Left ventricle myocardium inferior (tissue), 1 donor: ENCODE measurements around the gene DNAI2. TPM values are rescaled to one million over a fixed set of nuclear protein-coding genes. Genes with fewer than 3 reads are reported as not detected.

Source experiments
- DNase-seq: peaks from one replicate; pipeline ENCODE4 v3.0.0-alpha.2; 2020
- H3K27ac ChIP-seq: fragments of 200-600 bp; replicated peaks from 2 replicates; pipeline ENCODE4 v1.8.0; 2021
- H3K27me3 ChIP-seq: fragments of 200-600 bp; 2 replicates; pipeline ENCODE4 v1.8.0; 2021; ENCODE audit warnings: low read depth
- H3K36me3 ChIP-seq: fragments of 200-600 bp; 2 replicates; pipeline ENCODE4 v1.8.0; 2021
- H3K4me1 ChIP-seq: fragments of 200-600 bp; 2 replicates; pipeline ENCODE4 v1.8.0; 2021
- H3K4me3 ChIP-seq: fragments of 200-600 bp; 2 replicates; pipeline ENCODE4 v1.8.0; 2021; ENCODE audit warnings: mild to moderate bottlenecking, moderate library complexity
- H3K9me3 ChIP-seq: fragments of 200-600 bp; replicated peaks from 2 replicates; pipeline ENCODE4 v1.8.0; 2021
- CTCF ChIP-seq: fragments of 200-600 bp; IDR thresholded peaks from 2 replicates; pipeline ENCODE4 v1.8.0; 2021; ENCODE audit warnings: antibody characterized with exemption, mild to moderate bottlenecking, borderline replicate concordance
- intact Hi-C: fragments of 100-400 bp; cut with micrococcal nuclease; formaldehyde crosslinking; loops from one replicate; pipeline ENCODE4 v1.11.0; 2022
- total RNA-seq: library from RNA; stranded (reverse); fragmentation: NEBNext Ultra II Directional; extraction: Animal tissue kit (Norgen Biotek cat#: 25700); gene quantifications from one replicate; pipeline ENCODE4 v1.2.1, GENCODE V29; 2021
- donor health status: DM: no; HTN: yes; CAD: no; lungs with severe emphysema.

Gene DNAI2
- total RNA-seq, 1 donor from 2014 or later = not detected

GRCh38 chr17:74357466-74357809, 83.4 kb downstream of the DNAI2 start:
- Histone ChIP-seq H3K36me3 (no peaks in the 10 kb centered on the region), H3K27ac (no peak overlapping the region), H3K4me1 (peaks cover 16% of the 10 kb centered on the region), H3K4me3 (peak overlapping the region; percentile 57), H3K27me3 (peaks cover 100% of the 10 kb centered on the region), H3K9me3 (no peaks in the 10 kb centered on the region)
- DNase-seq = no peak
- intact Hi-C loops = loop anchor here (10.0 kb wide), 1 partner anchor 53 kb away; no protein-coding TSS in a partner anchor
- TF ChIP-seq CTCF = no peak

GRCh38 chr17:74358697-74359096, 84.7 kb downstream of the DNAI2 start:
- H3K4me1 ChIP-seq = peaks cover 16% of the 10 kb centered on the region
- no peak overlapping the region for H3K4me3 ChIP-seq
- H3K36me3 ChIP-seq = no peaks in the 10 kb centered on the region
- intact Hi-C loops = loop anchor here (10.0 kb wide), 1 partner anchor 54 kb away; no protein-coding TSS in a partner anchor
- peaks cover 98% of the 10 kb centered on the region for H3K27me3 ChIP-seq
- no peaks in the 10 kb centered on the region for H3K9me3 ChIP-seq
- no peak for DNase-seq
- no peak for TF ChIP-seq CTCF
- no peak overlapping the region for H3K27ac ChIP-seq

GRCh38 chr17:74359916-74360315, 85.9 kb downstream of the DNAI2 start:
- no peak for DNase-seq
- H3K27ac ChIP-seq = no peak overlapping the region
- no peak for TF ChIP-seq CTCF
- H3K36me3 ChIP-seq = no peaks in the 10 kb centered on the region
- H3K9me3 ChIP-seq = no peaks in the 10 kb centered on the region
- H3K4me3 ChIP-seq = no peak overlapping the region
- intact Hi-C loops = loop anchor here (10.0 kb wide), 1 partner anchor 55 kb away; no protein-coding TSS in a partner anchor
- H3K4me1 ChIP-seq = peaks cover 16% of the 10 kb centered on the region
- peaks cover 86% of the 10 kb centered on the region for H3K27me3 ChIP-seq

- no peak overlapping the region for H3K27ac ChIP-seq
- H3K4me3 ChIP-seq = no peak overlapping the region
- H3K9me3 ChIP-seq = no peaks in the 10 kb centered on the region
- H3K27me3 ChIP-seq = peaks cover 77% of the 10 kb centered on the region
- TF ChIP-seq CTCF = no peak
- intact Hi-C loops = no loop called here
- H3K36me3 ChIP-seq = no peaks in the 10 kb centered on the region
- DNase-seq = no peak
- peaks cover 16% of the 10 kb centered on the region for H3K4me1 ChIP-seq
These were observed 86.8 kb downstream of the DNAI2 start for GRCh38 chr17:74360899-74361229.

GRCh38 chr17:74361230-74362068, 87.4 kb downstream of the DNAI2 start, which contains the start of gene BTBD17:
TSS of gene BTBD17 (minus strand) at chr17:74361868. CDS start at chr17:74361819, 49 bp downstream.
- Histone ChIP-seq H3K4me3 (no peak within 1 kb of the TSS), H3K27ac (no peak within 1 kb of the TSS), H3K36me3 (no peaks in the 10 kb centered on the region), H3K9me3 (no peaks in the 10 kb centered on the region), H3K4me1 (peaks cover 16% of the 10 kb centered on the region), H3K27me3 (peaks cover 72% of the 10 kb centered on the region)
- TF ChIP-seq CTCF = peak; percentile 83
- intact Hi-C loops = no loop called here
- DNase-seq = peak; percentile 55
